Suprapubic skin (tissue), 4 donors: ENCODE measurements around the gene IFFO2.

ENCODE experiments used
- CTCF ChIP-seq, 2 donors: fragments of 200-600 bp in 1 of 2; fragments of 450-650 bp in 1 of 2; sonication (generic) in 1 of 2; IDR thresholded peaks; one replicate each; pipeline ENCODE4 v1.5.1; 2016 to 2019; ENCODE audit warnings: antibody characterized with exemption in 2 of 2, mild to moderate bottlenecking in 1 of 2, moderate library complexity in 1 of 2
- EP300 ChIP-seq: sonication (generic); formaldehyde crosslinking; IDR thresholded peaks from one replicate; pipeline ENCODE4 v1.6.1; 2017; ENCODE audit warnings: antibody characterized with exemption
- POLR2A ChIP-seq, 2 donors: fragments of 450-650 bp; IDR thresholded peaks; one replicate each; pipeline ENCODE4 v1.6.1; 2017; ENCODE audit warnings: antibody characterized with exemption in 2 of 2, mild to moderate bottlenecking in 2 of 2, moderate library complexity in 2 of 2
- POLR2AphosphoS5 ChIP-seq, 3 donors: sonication (generic); formaldehyde crosslinking; IDR thresholded peaks; one replicate each; pipeline ENCODE4 v1.6.1; 2017; ENCODE audit warnings: antibody characterized with exemption in 3 of 3

DNA sequence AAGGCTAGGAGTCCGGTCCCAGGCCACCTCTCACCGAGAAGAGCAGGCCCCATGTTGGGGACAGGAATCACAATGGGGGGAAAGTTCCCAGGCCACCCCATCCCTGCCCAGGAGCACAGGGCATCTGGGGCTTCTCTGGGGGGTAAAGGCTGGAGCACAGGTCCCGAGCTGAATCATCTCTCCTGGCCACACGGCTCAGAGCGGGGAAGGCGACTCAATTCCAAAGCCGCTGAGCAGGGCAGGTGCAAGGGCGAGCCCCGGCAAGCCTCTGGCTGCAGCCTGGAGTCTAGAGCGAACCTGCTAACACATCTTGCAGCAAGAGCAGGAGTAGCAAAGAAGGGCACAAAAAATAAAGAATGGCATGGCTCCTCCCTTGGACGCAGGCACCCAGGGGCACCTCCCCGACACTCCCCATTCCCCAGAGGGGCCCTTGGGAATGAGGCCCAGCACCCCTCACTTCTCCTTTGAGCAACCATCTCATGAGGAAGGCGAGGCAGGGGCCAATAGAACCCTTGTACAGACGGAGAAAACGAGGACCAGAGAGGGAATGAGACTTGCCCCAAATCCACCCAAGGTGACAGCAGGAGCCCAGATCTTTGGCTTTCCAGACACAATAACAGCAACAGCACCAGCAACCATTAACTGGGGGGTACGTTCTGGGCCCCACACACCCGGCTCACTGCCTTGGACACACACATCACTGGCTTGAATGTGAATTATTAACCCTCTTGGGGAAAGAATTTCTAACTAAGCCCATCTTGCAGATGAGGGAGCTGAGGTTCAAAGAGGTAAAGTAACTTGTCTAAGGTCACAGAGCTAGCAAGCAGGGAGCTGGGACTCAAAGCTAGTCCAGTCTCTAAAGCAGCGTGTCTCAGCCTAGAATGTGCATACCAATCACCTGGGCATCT lies 33.4 kb downstream of the IFFO2 start:
- TF ChIP-seq POLR2A (IDR thresholded peaks at IDR 0.05) (no peak), EP300 (no peak), POLR2AphosphoS5 (IDR thresholded peaks at IDR 0.05) (no peak), CTCF (IDR thresholded peaks at IDR 0.05) (no peak)
